Measurements from ENCODE around the gene GPR63. TPM values are rescaled to one million over a fixed set of nuclear protein-coding genes. Genes with fewer than 3 reads are reported as not detected.

The GPR63 gene
- total and polyA plus RNA-seq, 2 donors (not counting 3 experiments of a cell fraction or from before 2014, with no cell fraction given) = 0.06 to 0.13 TPM

GRCh38 chr6:96777113-96777512 lies 60.2 kb downstream of the GPR63 start:
- Histone ChIP-seq H2AFZ (ENCODE audit: low read depth, low read length) (no peak overlapping the region), H4K20me1 (replicated peaks; ENCODE audit: control insufficient read depth, extremely low read depth, insufficient read depth, low read length) (no peaks in the 10 kb centered on the region), H3K9me3 (replicated peaks; ENCODE audit: control insufficient read depth, insufficient read depth, low read length) (no peaks in the 10 kb centered on the region), H3K79me2 (ENCODE audit: control insufficient read depth, insufficient read depth, low read length) (no peaks in the 10 kb centered on the region), H3K4me3 (replicated peaks in 1 of 3; ENCODE audit: insufficient read depth in 1 of 3, low read depth in 1 of 3, low read length in 3 of 3) (no peak overlapping the region), H3K36me3 (ENCODE audit: control insufficient read depth in 2 of 2, extremely low read depth in 1 of 2, insufficient read depth in 2 of 2, low read length in 2 of 2) (no peaks in the 10 kb centered on the region), H3K27ac (ENCODE audit: insufficient read depth, low read depth, low read length) (no peak overlapping the region), H3K9ac (replicated peaks; ENCODE audit: extremely low read depth, insufficient read depth, low read length) (no peak overlapping the region), H3K9me1 (replicated peaks; ENCODE audit: control insufficient read depth, extremely low read depth, insufficient read depth, low read length) (no peaks in the 10 kb centered on the region), H3K4me1 (ENCODE audit: control insufficient read depth, extremely low read depth, insufficient read depth, low read length) (no peaks in the 10 kb centered on the region), H3K27me3 (ENCODE audit: control insufficient read depth in 2 of 2, insufficient read depth in 2 of 2, low read length in 2 of 2) (no peaks in the 10 kb centered on the region), H3K4me2 (ENCODE audit: insufficient read depth, low read length) (no peak overlapping the region)
- intact Hi-C loops (cut with micrococcal nuclease) = no loop called here
- TF ChIP-seq JUN (IDR thresholded peaks at IDR 0.05; ENCODE audit: borderline replicate concordance, insufficient read depth, insufficient read length, low read depth) (no peak), FOS (IDR thresholded peaks at IDR 0.05; ENCODE audit: borderline replicate concordance, insufficient read depth, low read length) (no peak)
- dilution Hi-C loops (cut with MboI; ENCODE audit: extremely low pct_ligation_motif_present, low sequenced_read_pairs) = no loop called here
- ChIA-PET POLR2A (no interaction called here), CTCF (interaction anchor here (0.6 kb wide), 1 partner anchor 138 kb away, joined by 3 read pairs; no protein-coding TSS in a partner anchor)
- DNase-seq (ENCODE audit: low read depth, low spot score) = no peak
- no TSS peak for BruUV-seq (replicated peaks)
- no peak for FAIRE-seq

DNA sequence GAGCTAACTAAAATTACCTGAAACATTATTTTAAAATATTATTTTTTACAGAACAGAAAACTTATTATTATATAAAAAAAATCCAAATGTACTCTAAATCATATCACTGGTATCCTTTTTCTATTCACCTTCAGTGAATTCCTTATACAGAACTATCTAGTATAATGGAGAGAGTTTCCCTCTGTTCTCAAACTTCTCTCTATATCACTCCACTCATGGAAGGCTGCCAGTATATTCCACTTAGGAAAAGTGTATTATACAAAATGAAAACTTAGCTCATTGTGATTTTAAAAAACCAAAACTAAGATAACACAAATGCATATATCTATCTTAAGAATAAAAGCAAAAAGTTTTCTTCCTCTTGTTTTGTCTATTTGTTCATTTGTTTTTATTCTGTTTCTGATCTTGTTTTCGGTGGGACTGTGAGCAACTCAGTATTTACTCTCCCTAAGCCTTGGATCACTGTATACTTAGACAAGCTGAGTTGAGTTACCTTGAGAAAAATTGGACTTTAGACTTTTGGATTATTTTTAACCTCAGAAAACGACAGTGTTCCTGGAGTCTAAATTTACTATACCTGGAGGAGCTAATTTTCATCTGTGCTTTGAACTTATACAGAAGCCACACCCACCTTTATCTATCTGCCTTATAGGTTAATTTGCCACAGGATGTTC lies 61.4 kb downstream of the GPR63 start:
- dilution Hi-C loops (cut with MboI; ENCODE audit: extremely low pct_ligation_motif_present, low sequenced_read_pairs) (no loop called here), intact Hi-C loops (cut with micrococcal nuclease) (no loop called here)
- Histone ChIP-seq H3K9me1 (replicated peaks; ENCODE audit: control insufficient read depth, extremely low read depth, insufficient read depth, low read length) (no peaks in the 10 kb centered on the region), H3K9ac (replicated peaks; ENCODE audit: extremely low read depth, insufficient read depth, low read length) (no peak overlapping the region), H3K27me3 (ENCODE audit: control insufficient read depth in 2 of 2, insufficient read depth in 2 of 2, low read length in 2 of 2) (no peaks in the 10 kb centered on the region), H3K36me3 (ENCODE audit: control insufficient read depth in 2 of 2, extremely low read depth in 1 of 2, insufficient read depth in 2 of 2, low read length in 2 of 2) (no peaks in the 10 kb centered on the region), H3K4me2 (ENCODE audit: insufficient read depth, low read length) (no peak overlapping the region), H3K4me3 (replicated peaks in 1 of 3; ENCODE audit: insufficient read depth in 1 of 3, low read depth in 1 of 3, low read length in 3 of 3) (no peak overlapping the region), H3K27ac (ENCODE audit: insufficient read depth, low read depth, low read length) (no peak overlapping the region), H2AFZ (ENCODE audit: low read depth, low read length) (no peak overlapping the region), H3K79me2 (ENCODE audit: control insufficient read depth, insufficient read depth, low read length) (no peaks in the 10 kb centered on the region), H3K9me3 (replicated peaks; ENCODE audit: control insufficient read depth, insufficient read depth, low read length) (no peaks in the 10 kb centered on the region), H4K20me1 (replicated peaks; ENCODE audit: control insufficient read depth, extremely low read depth, insufficient read depth, low read length) (no peaks in the 10 kb centered on the region), H3K4me1 (ENCODE audit: control insufficient read depth, extremely low read depth, insufficient read depth, low read length) (no peaks in the 10 kb centered on the region)
- FAIRE-seq = no peak
- CTCF ChIA-PET = no interaction called here
- no peak for TF ChIP-seq EZH2 (IDR thresholded peaks at IDR 0.05; ENCODE audit: borderline replicate concordance, low read depth, low read length, severe bottlenecking)
- no peak for TF ChIP-seq MYC (IDR thresholded peaks at IDR 0.05; ENCODE audit: low read depth, low read length)
- TF ChIP-seq JUN (IDR thresholded peaks at IDR 0.05; ENCODE audit: borderline replicate concordance, insufficient read depth, insufficient read length, low read depth) = no peak
- no peak for TF ChIP-seq POLR2AphosphoS5 (IDR thresholded peaks at IDR 0.05; ENCODE audit: insufficient read depth, low read depth, low read length)
- TF ChIP-seq, protein P1, sequence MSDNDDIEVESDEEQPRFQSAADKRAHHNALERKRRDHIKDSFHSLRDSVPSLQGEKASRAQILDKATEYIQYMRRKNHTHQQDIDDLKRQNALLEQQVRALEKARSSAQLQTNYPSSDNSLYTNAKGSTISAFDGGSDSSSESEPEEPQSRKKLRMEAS (IDR thresholded peaks at IDR 0.05; ENCODE audit: insufficient read depth, insufficient read length) = no peak
- TF ChIP-seq POLR2A (IDR thresholded peaks at IDR 0.05; ENCODE audit: low read depth, low read length) = no peak
- TF ChIP-seq, protein P2, sequence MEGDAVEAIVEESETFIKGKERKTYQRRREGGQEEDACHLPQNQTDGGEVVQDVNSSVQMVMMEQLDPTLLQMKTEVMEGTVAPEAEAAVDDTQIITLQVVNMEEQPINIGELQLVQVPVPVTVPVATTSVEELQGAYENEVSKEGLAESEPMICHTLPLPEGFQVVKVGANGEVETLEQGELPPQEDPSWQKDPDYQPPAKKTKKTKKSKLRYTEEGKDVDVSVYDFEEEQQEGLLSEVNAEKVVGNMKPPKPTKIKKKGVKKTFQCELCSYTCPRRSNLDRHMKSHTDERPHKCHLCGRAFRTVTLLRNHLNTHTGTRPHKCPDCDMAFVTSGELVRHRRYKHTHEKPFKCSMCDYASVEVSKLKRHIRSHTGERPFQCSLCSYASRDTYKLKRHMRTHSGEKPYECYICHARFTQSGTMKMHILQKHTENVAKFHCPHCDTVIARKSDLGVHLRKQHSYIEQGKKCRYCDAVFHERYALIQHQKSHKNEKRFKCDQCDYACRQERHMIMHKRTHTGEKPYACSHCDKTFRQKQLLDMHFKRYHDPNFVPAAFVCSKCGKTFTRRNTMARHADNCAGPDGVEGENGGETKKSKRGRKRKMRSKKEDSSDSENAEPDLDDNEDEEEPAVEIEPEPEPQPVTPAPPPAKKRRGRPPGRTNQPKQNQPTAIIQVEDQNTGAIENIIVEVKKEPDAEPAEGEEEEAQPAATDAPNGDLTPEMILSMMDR (IDR thresholded peaks at IDR 0.05; ENCODE audit: extremely low read depth in 1 of 2, insufficient read depth in 1 of 2, low read depth in 1 of 2, low read length in 2 of 2) = no peak
- TF ChIP-seq FOS (IDR thresholded peaks at IDR 0.05; ENCODE audit: borderline replicate concordance, insufficient read depth, low read length) = no peak
- no peak for TF ChIP-seq GATA2 (IDR thresholded peaks at IDR 0.05; ENCODE audit: insufficient read depth, insufficient read length, low read depth, low read length)
- no peak for DNase-seq (ENCODE audit: low read depth, low spot score)
- POLR2A ChIA-PET = no interaction called here
- no TSS peak for BruUV-seq (replicated peaks)
